Caco-2 (cell line): ENCODE measurements around the gene ANKDD1B. TPM values are rescaled to one million over a fixed set of nuclear protein-coding genes. Genes with fewer than 3 reads are reported as not detected.

Experiments used
- BruUV-seq: library from RNA; stranded (reverse); fragments of 400-500 nt; replicated peaks from 2 replicates; lab custom pipeline; 2021; lab: Mats Ljungman, UMichigan
- CTCF ChIA-PET: fragments of 300-600 bp; sonication (Branson Sonifier 250); formaldehyde crosslinking; loops from one replicate; lab custom pipeline; 2022; ENCODE audit warnings: antibody characterized with exemption; lab: Charles Lee
- POLR2A ChIA-PET: fragments of 300-600 bp; sonication (Branson Sonifier 250); formaldehyde crosslinking; loops from one replicate; lab custom pipeline; 2022; ENCODE audit warnings: antibody characterized with exemption; lab: Charles Lee
- DNase-seq, 2 experiments: peaks; one replicate each; pipeline versions ENCODE4 v3.0.0 to v3.0.0-alpha.2; 2020 to 2022
- H3K27me3 ChIP-seq: replicated peaks from 2 replicates; pipeline ENCODE4 v1.6.0; 2011; ENCODE audit warnings: low read length; ENCODE audit not compliant: control insufficient read depth, insufficient read depth
- H3K36me3 ChIP-seq: 2 replicates; pipeline ENCODE4 v1.5.1; 2011; ENCODE audit warnings: low read length; ENCODE audit not compliant: control insufficient read depth, insufficient read depth
- H3K4me1 ChIP-seq: fragments of 250-450 bp; sonication (Bioruptor Pico); 2 replicates; pipeline ENCODE4 v1.5.1; 2020; ENCODE audit warnings: mild to moderate bottlenecking
- H3K4me3 ChIP-seq: 2 replicates; pipeline ENCODE4 v1.5.1; 2011; ENCODE audit warnings: low read depth, mild to moderate bottlenecking, control low read depth, low read length
- H3K9me3 ChIP-seq: fragments of 250-450 bp; sonication (Bioruptor Pico); 2 replicates; pipeline ENCODE4 v1.5.1; 2020; ENCODE audit warnings: mild to moderate bottlenecking, moderate library complexity
- H3K27ac Mint-ChIP-seq: one replicate; pipeline ENCODE4 v1.8.0; 2022; ENCODE audit warnings: mixed read lengths; ENCODE audit not compliant: unreplicated experiment
- H3K27me3 Mint-ChIP-seq: one replicate; pipeline ENCODE4 v1.8.0; 2022; ENCODE audit warnings: mixed read lengths; ENCODE audit not compliant: insufficient read depth, unreplicated experiment
- H3K36me3 Mint-ChIP-seq: one replicate; pipeline ENCODE4 v1.8.0; 2022; ENCODE audit warnings: mild to moderate bottlenecking, mixed read lengths; ENCODE audit not compliant: insufficient read depth, unreplicated experiment
- H3K4me1 Mint-ChIP-seq: one replicate; pipeline ENCODE4 v1.8.0; 2022; ENCODE audit warnings: low read depth, mixed read lengths; ENCODE audit not compliant: unreplicated experiment
- H3K4me3 Mint-ChIP-seq: one replicate; pipeline ENCODE4 v1.8.0; 2022; ENCODE audit warnings: mild to moderate bottlenecking, moderate library complexity, mixed read lengths; ENCODE audit not compliant: unreplicated experiment
- H3K9me3 Mint-ChIP-seq: one replicate; pipeline ENCODE4 v1.8.0; 2022; ENCODE audit warnings: mixed read lengths; ENCODE audit not compliant: unreplicated experiment
- CTCF ChIP-seq, 2 experiments: fragments of 200-600 bp in 1 of 2; IDR thresholded peaks; 1 replicate in 1 of 2; 2 replicates in 1 of 2; pipeline versions ENCODE4 v1.5.1 to v1.8.0; 2011 to 2022; ENCODE audit warnings: antibody characterized with exemption in 1 of 2, control low read depth in 1 of 2, inconsistent platforms in 1 of 2, low read depth in 1 of 2, low read length in 1 of 2, mild to moderate bottlenecking in 1 of 2, moderate library complexity in 1 of 2; ENCODE audit not compliant: insufficient read depth in 1 of 2, severe bottlenecking in 1 of 2, unreplicated experiment in 1 of 2
- intact Hi-C: fragments of 100-400 bp; cut with micrococcal nuclease; formaldehyde crosslinking; loops from one replicate; pipeline ENCODE4 v1.10.0; 2022; ENCODE audit not compliant: unreplicated experiment
- total RNA-seq: library from RNA; stranded (reverse); gene quantifications from 2 replicates; pipeline ENCODE4 v1.2.3, GENCODE V29; 2022

Gene ANKDD1B
- total RNA-seq, 1 experiment from 2014 or later = 0.88 TPM

GRCh38 chr5:75656311-75657003, 45.2 kb downstream of the ANKDD1B start:
- Histone ChIP-seq H3K9me3 (no peaks in the 10 kb centered on the region), H3K4me1 (no peaks in the 10 kb centered on the region), H3K4me3 (no peak overlapping the region), H3K27me3 (no peaks in the 10 kb centered on the region), H3K36me3 (no peaks in the 10 kb centered on the region)
- Mint-ChIP-seq H3K4me3 (no peak overlapping the region), H3K4me1 (peaks cover 17% of the 10 kb centered on the region), H3K27me3 (no peaks in the 10 kb centered on the region), H3K27ac (no peak overlapping the region), H3K9me3 (no peaks in the 10 kb centered on the region), H3K36me3 (no peaks in the 10 kb centered on the region)
- no peak for TF ChIP-seq CTCF (IDR thresholded peaks at IDR 0.05; ENCODE audit: insufficient read depth in 1 of 2, low read depth in 1 of 2, low read length in 1 of 2, severe bottlenecking in 1 of 2, unreplicated experiment in 1 of 2)
- POLR2A ChIA-PET = no interaction called here
- CTCF ChIA-PET = no interaction called here
- DNase-seq = no peak
- no TSS peak for BruUV-seq
- intact Hi-C loops = no loop called here

GRCh38 chr5:75659791-75660450, 48.7 kb downstream of the ANKDD1B start:
- no peaks in the 10 kb centered on the region for H3K4me1 ChIP-seq
- H3K36me3 ChIP-seq = no peaks in the 10 kb centered on the region
- TF ChIP-seq CTCF (IDR thresholded peaks at IDR 0.05; ENCODE audit: insufficient read depth in 1 of 2, low read depth in 1 of 2, low read length in 1 of 2, severe bottlenecking in 1 of 2, unreplicated experiment in 1 of 2) = no peak
- POLR2A ChIA-PET = no interaction called here
- DNase-seq = no peak
- Mint-ChIP-seq H3K27me3 (no peaks in the 10 kb centered on the region), H3K4me1 (peaks cover 14% of the 10 kb centered on the region), H3K36me3 (no peaks in the 10 kb centered on the region), H3K4me3 (no peak overlapping the region), H3K9me3 (no peaks in the 10 kb centered on the region), H3K27ac (no peak overlapping the region)
- no peaks in the 10 kb centered on the region for H3K9me3 ChIP-seq
- H3K4me3 ChIP-seq = no peak overlapping the region
- H3K27me3 ChIP-seq = no peaks in the 10 kb centered on the region
- intact Hi-C loops = loop anchor here (10.0 kb wide), 1 partner anchor 295 kb away; no protein-coding TSS in a partner anchor
- CTCF ChIA-PET = no interaction called here
- no TSS peak for BruUV-seq

GRCh38 chr5:75660678-75661465, 49.6 kb downstream of the ANKDD1B start:
- intact Hi-C loops = loop anchor here (10.0 kb wide), 1 partner anchor 296 kb away; no protein-coding TSS in a partner anchor
- CTCF ChIA-PET = no interaction called here
- Mint-ChIP-seq H3K36me3 (no peaks in the 10 kb centered on the region), H3K4me1 (peaks cover 6% of the 10 kb centered on the region), H3K27ac (no peak overlapping the region), H3K4me3 (no peak overlapping the region), H3K9me3 (no peaks in the 10 kb centered on the region), H3K27me3 (no peaks in the 10 kb centered on the region)
- POLR2A ChIA-PET = interaction anchor here (0.7 kb wide), 1 partner anchor 550 kb away, joined by 9 read pairs; no protein-coding TSS in a partner anchor
- Histone ChIP-seq H3K9me3 (no peaks in the 10 kb centered on the region), H3K36me3 (no peaks in the 10 kb centered on the region), H3K4me1 (no peaks in the 10 kb centered on the region), H3K27me3 (no peaks in the 10 kb centered on the region), H3K4me3 (no peak overlapping the region)
- BruUV-seq = no TSS peak
- DNase-seq = no peak
- no peak for TF ChIP-seq CTCF (IDR thresholded peaks at IDR 0.05; ENCODE audit: insufficient read depth in 1 of 2, low read depth in 1 of 2, low read length in 1 of 2, severe bottlenecking in 1 of 2, unreplicated experiment in 1 of 2)
